Fibroblast of peridontal ligament (primary cell): ENCODE data around the gene CHD9NB.
A peak's percentile ranks its signal among the peaks of the same experiment; 100 is the strongest.

Experiments used
- DNase-seq: peaks from one replicate; pipeline ENCODE4 v3.0.0-alpha.2; 2010; ENCODE audit errors: extremely low read depth

CHD9NB gene

DNA sequence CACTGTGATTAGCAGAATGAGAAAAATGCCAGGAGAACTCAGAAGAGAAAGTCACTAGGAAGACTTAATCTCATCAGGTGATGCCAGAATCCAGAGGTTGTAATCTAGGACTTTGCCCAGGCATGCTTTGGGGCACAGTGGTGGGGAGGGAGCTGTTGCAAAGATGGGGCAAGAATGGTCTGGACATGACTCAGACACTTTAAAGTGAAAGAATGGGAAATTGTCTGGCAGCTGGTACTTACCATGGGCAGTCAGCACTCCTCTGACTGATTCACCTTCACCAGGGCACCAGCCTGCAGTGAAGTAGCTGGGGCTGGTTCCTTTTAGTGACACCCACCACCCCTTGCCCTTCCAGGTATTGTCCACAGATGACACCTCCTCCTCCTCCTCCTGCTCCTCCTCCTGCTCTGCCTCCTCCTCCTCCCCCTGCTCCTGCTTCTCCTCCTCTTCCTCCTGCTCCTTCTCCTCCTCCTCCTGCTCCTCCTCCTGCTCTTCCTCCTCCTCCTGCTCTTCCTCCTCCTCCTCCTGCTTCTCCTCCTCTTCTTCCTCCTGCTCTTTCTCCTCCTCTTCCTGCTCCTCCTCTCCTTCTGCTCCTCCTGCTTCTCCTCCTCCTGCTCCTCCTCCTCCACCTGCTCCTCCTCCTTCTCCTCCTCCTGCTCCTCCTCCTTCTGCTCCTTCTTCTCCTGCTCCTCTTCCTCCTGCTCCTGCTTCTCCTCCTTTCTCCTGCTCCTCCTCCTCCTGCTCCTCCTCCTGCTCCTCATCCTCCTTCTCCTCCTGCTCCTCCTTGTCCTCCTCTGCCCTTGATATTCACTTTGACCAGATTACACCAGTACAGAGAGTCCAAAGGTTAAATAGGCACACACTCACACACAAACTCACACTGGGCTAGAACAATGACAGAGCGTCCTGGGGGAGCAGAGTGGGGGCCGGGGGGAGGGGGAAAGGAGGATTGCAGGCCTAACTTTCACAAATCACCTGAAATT is at the start of gene CHD9NB:
CHD9NB (minus strand) TSS at position 379 of the 983 bp plus-strand sequence. CDS start 8,739 bp downstream, outside the sequence.
- peak; percentile 95 for DNase-seq

DNA sequence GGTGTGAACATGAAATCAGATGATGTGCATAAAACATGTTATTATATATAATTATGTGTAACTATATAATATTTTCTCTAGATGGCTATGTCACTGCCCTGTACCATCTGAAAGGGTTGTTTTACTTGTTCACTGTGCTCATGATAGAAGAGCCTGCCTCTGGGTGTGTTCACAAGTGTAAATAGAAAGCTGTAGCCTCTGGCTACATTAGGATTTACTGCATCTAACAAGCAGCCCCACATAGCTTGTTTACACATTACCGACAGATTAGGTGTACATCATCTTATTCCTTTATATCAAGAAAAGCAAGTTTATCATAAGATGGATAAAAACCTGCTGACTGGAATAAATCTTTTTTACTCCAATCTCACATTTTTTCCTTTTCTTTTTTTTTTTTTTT is 48.2 kb upstream of the CHD9NB start:
- DNase-seq: no peak

DNA sequence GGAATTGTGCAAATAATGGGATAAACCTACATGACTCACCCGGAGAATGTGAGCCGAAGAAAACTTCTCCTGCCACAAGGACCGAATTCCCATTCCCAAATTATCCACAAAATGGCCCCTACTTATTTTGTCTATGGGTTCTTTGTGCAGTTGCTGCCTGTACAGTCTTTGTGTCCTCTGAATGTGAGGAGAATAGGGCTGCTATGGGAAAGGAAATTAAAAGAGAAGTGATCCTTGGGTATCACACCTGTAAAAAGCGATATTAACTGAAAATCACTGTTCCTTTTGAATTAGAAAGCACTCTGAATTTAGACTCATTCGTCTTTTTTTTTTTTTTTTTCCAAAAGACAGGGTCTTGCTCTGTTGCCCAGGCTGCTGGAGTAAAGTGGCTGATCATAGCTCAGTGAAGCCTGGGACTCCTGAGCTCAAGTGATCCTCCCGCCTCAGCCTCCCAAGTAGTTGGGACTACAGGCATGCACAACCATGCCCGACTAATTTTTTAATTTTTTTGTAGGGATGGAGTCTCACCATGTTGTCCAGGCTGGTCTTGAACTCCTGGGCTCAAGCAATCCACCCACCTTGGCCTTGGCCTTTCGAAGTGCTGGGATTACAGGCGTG is 47.5 kb upstream of the CHD9NB start:
- DNase-seq: no peak

DNA sequence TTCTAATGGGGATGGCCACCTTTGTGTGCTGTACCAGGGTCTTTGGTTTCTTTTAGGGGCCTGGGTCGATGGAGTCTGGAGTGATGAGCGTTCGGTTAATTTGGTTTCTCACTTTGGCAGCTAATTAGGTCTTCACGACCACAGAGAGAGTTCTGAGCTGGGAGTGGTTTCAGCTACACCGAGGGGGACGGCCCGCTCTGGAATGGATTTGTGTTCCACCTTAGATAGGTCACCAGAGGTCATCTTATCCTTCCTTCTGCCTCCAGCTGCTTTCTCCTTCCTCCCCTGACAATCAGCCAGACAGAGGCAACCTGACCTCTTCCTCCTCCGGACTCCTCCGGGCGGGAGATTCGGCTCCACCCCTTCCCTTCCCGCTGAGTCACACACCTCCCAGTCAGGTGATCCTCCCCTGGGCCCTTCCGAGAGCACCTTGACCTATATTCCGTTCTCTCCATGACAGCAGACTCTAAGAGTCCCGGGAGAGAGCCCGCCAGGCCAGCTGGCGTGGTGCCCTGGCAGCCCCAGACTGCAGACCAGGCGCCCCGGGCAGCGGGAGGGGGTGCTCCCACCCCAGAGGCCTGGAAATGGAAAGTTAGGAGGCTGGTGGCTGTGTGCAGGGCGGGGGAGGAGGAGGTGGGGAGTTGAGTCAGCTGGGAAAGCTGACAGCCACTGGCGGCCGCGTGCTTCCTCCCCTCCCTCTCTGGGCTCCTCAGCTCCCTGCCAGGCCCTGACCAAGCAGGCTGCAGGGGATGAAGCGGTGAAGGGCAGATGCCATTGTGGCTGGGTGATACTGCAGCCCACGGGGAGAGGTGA is 46.8 kb upstream of the CHD9NB start:
- DNase-seq: peak; percentile 81

DNA sequence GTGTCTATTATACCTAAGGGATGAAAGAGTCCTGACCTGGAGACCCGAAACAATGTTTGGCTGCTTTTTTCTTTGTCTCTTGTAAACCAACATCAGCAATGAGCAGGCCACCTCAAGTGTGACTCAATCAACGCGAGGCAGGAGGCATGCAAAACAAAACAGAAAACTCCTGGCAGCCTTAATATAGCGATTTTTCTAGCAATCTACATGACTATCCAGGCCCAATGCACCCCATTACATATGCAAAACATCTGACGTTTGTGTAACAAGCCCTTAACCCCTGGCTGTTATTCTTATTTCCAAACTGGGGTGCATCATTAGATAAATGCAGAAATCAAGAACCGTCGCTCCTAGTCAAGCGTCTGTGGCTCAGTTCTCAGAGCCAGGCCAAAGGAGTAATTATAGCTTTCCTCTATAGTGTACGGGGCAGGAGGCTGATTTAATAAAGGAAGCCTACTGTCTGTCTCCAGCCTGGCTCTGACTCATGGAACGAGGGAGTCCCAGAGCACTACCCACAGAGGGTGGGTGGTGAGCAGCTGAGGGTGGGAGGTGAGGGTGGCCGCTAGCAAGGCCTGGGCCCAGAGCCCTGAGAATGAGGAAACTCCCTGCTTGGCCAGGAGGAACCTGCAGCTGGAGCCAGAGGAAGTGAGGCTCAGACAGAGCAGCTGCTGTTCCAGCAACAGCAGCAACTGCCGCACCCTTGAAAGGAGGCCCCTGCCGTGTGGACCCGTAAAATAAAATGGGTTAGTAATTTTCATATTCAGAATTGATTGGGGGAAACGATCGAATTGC is 46.0 kb upstream of the CHD9NB start:
- peak; percentile 94 for DNase-seq

DNA sequence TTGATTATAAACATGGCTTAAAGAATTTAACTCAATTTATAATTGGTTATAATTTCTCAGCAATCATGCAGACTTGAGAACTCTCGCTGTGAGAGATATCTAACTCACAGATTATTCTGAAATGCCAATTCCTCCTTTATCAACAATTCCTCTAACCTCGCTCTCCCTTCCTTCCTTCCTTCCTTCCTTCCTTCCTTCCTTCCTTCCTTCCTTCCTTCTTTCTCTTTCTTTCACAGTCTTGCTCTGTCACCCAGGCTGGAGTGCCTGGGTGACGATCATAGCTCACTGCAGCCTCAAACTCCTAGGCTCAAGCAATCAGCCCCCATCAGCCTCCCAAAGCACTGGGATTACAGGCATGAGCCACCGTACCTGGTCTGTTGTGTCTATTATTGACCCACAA is 44.5 kb upstream of the CHD9NB start:
- DNase-seq: no peak

DNA sequence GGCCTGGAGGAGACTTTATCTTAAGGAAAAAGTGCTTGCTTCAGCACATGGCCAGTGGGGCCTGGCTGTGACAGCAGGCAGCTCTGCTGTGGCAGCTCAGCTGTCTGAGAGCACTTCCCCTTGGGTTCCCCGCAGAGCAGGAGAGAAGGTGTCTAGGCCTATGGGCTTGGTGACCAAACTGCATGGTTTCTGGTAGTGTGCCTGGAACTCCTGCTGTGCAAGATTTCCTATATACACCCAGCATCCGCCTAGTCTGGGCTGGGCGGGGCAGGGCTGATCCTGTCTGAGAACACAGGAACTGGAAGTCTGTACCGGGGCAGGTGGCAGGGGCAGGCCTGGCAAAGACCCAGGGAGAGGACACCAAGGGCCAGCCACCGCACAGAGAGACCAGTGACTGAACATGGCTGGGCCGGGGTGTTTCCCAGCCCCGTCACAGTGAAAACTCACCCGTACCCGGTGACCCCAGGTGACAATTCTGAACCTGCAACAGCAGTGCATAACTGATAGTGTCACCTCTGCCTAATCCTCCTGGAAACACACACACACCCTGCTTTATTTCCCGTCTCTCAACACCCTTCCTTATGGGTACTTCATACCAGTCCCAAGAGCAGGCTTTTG is 41.4 kb upstream of the CHD9NB start:
- no peak for DNase-seq

DNA sequence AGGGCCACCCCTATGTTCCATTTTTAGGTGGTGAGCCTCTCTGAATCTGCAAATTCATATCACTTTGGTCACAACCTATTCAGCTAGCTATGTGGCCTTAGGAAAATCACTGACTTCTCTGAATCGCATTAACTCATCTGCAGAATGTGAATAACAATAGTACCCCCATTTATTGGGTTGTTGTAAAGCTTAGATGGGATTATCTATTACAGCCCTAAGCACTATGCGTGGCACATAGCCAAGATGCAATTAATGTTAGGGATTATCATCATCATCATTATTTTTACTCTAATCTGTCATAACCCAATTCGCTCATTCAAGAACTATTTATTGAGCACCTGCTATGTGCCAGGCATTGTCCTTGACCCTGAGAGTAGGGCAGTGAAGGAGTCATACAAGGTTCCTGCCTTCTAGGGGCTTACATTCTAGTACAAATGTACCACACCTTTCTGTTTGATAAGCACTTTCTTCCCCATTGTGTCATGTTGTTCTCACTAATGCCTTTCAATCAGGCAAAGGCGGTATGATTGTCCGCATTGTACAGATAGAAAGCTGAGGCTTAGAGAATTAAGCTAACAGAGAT is 40.6 kb upstream of the CHD9NB start:
- DNase-seq: no peak

DNA sequence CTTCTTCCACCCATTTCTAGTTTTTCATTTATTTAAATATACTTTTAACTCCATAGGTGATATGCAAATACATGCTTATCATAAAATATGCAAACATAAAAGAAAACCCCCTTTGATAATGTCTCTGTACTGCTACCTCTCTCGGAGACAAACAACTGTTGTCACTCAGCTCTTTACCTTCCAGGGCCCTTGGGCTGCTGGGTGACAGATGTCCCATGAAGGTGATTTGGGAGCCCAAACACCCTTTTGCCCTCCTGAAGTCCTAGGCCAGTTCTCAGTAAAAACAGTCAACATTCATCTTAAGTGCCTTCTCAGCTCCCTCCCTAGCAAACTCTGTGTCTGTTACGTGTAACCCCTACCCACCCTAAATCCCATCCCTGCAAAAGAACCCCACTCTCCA is 39.6 kb upstream of the CHD9NB start:
- no peak for DNase-seq

DNA sequence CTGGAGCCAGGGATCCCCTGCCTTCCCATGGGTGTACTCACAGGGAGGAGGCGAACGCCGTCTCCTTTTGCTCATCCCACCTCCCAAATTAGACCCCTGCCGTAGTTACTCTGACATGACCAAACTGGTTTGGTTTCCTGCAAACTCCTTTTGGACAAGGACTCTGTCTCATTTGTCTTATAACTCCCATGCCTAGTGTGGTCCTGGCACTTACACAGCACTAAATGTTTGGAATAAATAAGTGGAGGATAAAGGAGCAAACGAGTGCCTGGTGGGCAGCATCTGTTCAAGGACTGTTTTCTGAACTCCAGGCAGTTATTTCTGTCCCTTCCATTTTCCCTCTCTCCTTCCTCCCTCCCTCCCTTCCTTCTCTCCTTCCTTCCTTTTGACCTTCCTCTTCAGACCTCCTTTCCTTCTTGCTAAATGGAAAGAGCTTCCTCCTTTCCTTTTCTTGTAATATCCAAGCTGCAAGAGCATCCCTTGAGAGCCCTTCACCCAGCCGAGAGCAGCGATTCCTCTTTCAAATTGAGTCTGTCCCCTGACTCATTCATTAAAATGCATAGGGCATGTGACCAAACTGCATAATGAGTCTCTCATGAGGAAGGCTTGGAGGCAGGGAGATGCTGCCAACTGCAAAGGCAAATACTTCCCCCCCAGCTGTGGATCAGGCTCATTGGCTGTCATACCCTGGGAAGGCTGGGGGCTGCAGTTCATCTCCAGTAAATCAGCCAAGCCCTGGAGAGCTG is 38.9 kb upstream of the CHD9NB start:
- peak; percentile 99 for DNase-seq

DNA sequence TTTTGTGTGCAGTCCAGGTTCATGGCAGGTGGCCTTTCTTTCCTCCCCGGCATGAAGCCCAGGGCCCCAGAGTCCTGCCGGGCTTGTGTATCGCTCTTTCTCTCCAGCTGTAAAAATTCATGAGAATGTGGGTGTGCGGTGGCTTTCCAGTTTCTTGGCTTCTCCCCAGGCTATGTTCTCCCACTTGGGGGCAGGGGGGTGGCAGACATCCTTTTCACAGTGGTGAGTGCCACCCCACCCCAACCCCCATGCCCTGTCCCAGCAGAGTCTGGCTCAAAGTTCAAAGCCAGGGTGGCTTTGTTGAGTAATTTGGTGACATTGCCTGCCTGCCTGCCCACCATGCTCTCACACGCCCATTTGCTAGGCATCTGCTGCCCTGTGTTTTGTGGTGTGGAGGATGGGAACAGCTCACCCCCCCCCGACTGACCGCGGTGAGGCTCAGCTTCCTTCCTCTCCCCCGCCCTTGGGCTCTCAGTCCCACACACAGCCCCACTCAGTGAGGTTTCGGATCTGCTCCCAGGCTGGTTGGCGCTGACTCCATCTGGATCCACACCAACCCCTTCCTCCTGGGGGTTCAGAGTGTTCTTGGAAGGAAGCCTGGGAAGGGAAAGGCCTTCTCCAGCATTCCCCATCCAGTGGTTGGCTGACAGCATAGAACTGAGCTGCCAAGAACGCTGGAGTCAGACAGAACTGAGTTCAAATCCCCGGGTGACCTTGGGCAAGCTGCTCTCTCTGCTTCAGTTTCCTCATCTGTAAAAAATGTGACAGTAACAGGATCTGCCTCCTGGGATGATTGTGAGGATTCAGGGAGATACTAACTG is 38.1 kb upstream of the CHD9NB start:
- DNase-seq: peak; percentile 100

DNA sequence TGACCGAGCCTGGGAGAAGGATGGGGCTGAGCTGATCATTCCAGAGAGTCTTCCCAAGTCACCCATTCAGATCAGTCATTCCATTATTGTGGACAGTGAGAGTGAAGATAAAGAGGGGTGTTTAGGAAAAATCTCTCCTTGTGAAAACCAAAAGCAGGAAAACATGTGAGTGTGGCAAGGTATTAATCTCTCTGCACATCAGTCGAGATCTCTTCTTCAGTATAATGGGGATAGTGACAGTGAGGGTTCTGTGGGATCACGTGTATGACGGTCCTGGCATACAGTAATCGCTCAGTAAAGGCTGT is 37.5 kb upstream of the CHD9NB start:
- DNase-seq: no peak

DNA sequence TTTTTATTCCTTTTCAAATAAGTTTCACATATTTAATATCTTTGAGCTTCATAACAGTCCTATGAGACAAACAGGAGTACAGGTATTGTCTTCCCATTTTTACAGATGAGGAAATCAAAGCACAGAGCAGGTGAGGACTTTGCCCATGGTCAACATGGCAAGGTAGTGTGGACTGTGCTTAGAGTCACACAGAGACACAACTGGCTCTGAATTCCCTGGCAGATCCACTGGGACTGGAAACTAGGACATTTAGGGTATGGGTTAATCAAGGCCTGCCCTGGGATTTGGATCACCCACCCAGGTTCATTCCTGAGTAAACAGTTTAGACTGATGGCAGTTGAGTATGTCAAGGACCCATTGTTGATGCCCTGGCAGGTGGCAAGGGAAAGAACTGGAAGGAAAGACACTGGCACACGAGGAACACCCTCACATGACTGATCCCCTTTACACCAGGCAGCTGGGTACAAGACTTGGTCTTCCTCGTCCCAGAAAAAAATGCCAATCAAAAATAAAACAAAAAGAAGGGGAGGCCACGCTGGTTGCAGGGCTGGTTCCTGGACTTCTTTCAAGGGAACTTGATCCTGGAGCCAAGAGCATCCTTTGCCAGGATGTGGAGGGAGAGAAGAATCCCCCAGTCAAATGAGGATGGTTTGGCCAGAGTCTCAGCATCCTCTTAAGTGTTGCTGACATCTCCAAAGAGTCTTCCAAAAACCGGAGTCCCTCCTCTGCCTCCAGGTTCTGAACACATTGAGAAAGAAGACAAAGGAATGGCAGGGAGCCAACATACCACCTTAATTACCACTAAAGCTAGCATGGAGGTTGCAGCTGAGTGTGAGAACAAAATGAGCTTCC is 37.0 kb upstream of the CHD9NB start:
- peak; percentile 58 for DNase-seq

DNA sequence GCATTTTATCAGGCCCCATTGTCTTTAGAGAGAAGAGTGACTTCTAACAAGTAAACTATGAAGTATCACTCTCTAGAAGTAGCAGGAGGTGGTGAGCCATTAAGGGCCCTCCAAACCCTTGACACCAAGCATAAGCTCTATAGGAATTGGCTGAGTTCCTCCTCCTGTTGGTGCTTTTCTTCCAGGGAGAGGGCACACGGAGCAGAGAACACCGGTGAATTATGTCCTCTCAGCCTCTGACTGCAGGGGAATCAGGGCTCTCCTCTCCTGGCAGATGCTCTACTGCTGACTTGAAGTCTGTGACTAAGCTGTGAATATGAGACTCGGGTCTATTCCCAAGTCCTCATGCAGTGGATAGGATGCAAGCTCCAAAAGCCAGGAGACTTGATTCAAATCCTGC is 34.4 kb upstream of the CHD9NB start:
- peak; percentile 60 for DNase-seq

DNA sequence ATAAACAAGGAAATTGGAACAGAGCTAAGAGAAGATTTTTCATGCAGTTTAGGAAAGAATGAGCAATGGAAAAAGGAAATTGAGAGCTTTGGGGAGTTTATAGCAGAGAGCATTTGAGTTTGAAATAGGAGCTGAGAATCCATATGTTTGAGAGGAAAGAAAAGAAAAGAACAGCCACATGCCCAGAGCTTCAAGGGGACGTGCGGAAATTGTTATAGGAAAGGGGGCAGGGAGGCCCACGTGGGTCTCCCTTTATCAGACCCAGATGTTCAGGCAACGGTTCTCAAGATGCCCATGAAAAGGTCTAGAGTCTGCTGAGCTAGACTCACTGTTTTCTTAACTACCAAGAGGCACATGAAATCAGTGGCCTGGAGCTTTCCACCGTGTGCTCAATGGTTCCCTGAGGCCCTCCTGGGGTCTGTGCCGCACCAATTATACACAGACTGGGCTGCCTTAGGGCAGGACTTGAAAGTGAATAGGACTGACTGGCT is 33.3 kb upstream of the CHD9NB start:
- DNase-seq: peak; percentile 82

DNA sequence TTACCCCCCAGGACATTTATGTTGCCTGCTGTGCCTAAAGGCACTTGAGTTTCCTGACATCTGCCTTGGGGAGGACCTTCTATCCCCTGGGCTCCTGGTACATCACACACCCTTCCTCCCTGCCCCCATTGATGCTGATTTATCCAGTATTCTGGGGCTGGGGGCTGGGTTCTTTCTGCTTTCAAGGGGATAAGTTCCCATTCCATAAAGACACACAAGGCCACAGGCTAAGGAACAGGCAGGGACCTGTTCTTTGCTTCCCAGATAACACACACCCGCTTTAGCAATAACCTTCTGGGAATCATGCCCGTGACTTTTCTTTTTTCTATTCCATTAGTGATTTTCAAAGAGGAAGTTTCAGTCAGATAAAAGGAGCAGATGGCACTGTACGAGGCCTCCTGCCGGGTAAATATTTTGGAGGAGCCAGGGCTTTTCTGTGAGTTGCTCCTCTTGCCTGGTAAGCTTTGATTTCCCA is 32.7 kb upstream of the CHD9NB start:
- peak; percentile 50 for DNase-seq

DNA sequence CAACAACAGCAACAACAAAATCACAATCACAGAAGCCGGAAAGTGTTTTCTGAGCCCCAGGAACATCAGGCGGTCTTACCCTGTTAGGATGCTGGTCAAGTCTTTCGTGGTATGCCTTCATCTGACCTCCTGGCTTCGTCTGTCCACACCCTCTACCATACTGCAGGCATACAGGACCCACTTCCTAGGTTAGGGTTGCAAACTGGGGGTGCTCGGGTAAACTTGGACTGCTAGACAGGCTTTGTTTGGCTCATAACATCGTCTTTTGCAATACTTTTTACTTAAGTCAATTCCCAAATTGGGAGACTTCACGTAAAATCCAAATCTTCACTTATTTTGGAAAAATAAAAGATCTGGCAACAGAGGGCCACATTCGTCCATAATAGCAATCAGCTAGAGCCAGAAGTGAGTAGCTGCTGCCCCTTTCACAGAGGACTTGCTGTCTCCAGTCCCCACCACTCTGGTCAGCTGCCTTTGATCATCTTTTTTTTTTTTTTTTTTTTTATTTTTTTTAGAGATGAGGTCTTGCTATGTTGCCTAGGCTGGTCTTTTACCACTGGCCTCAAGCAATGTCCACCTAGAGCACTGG is 32.1 kb upstream of the CHD9NB start:
- no peak for DNase-seq

DNA sequence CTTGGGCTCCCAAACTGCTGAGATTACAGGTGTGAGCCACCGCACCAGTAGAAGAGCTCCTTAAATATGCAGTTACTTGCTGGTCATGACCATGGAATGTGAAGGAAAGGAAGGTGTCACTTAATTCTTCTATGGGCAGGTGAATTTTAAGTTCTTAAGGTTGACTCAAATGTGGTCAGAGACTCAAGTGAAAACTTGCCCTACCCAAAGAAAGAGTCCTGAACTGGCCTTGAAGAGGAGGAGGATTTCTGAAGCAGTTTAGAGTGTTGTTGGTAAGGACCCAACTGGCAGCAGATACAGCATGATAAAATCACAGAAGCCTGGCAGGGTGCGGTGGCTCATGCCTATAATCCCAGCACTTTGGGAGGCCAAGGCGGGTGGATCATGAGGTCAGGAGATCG is 31.4 kb upstream of the CHD9NB start:
- no peak for DNase-seq
